HL-60 (cell line): ENCODE results near the gene FOXP2.

Experiments used
- CTCF ChIP-seq: IDR thresholded peaks from one replicate; pipeline ENCODE4 v1.5.1; 2011; ENCODE audit warnings: low read length, control low read depth, inconsistent platforms; ENCODE audit not compliant: insufficient read depth
- GABPA ChIP-seq: IDR thresholded peaks from 2 replicates; pipeline ENCODE4 v1.6.1; 2012; ENCODE audit warnings: low read depth

DNA sequence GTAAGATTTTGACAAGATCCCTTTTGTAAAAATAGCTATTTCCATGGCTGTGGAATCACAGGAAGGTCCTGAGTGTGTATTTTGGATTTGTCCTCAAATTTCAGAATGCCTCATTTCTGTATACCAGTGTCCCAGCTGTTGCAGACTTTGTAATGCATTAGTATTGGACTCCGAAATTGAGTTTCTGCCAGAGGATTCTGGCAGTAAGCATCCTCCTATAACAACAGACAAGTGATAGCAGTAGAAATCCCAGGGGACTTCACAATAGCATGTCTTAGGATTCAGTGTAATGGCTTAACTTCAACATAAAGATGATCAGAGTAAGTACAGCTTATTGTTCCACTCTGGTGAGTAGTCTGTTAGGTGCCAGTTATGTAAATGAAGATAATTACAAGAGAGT lies 104.6 kb downstream of the FOXP2 start:
- no peak for TF ChIP-seq CTCF
- no peak for TF ChIP-seq GABPA
